ENCODE data around the gene LGR6.
"Not testable (repeated sequence)": the region's sequence is repeated elsewhere in the genome, so short reads cannot be mapped to it uniquely, and the experiment has no call there.

The LGR6 gene

DNA sequence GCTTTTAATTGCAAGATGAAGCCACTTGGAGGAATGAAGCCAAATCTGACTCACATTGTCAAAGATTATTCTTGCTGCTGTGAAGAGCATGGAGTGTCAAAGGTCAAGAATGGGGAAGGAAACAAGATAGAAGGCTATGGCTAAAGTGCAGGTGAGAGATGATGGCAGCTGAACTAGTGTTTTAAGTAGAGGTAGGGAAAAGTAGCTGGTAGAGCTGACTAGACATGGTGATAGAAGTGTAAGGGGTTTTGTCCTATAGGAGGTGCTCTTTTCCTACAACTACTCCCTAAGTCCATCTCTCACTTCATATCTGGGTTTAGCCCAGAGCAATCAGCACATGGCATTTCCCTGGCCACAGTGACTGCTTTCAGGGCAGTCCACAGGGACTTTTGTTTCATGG is 136.3 kb downstream of the LGR6 start:
- no peak for DNase-seq (ENCODE audit: low read depth)

GRCh38 chr1:202333861-202334260 is 140.3 kb downstream of the LGR6 start:
- no peak for DNase-seq (ENCODE audit: low read depth)

- no peak for DNase-seq (ENCODE audit: low read depth)
Observed at GRCh38 chr1:202343652-202344349, 150.2 kb downstream of the LGR6 start.

GRCh38 chr1:202348005-202348508 is 154.5 kb downstream of the LGR6 start:
- no peak for DNase-seq (ENCODE audit: low read depth)

GRCh38 chr1:202348509-202349205 is 155.1 kb downstream of the LGR6 start, which contains the start of gene PPP1R12B:
Gene PPP1R12B (plus strand): TSS chr1:202348699. CDS start chr1:202348852, 153 bp downstream.
- DNase-seq (ENCODE audit: low read depth) = peak; percentile 94

DNA sequence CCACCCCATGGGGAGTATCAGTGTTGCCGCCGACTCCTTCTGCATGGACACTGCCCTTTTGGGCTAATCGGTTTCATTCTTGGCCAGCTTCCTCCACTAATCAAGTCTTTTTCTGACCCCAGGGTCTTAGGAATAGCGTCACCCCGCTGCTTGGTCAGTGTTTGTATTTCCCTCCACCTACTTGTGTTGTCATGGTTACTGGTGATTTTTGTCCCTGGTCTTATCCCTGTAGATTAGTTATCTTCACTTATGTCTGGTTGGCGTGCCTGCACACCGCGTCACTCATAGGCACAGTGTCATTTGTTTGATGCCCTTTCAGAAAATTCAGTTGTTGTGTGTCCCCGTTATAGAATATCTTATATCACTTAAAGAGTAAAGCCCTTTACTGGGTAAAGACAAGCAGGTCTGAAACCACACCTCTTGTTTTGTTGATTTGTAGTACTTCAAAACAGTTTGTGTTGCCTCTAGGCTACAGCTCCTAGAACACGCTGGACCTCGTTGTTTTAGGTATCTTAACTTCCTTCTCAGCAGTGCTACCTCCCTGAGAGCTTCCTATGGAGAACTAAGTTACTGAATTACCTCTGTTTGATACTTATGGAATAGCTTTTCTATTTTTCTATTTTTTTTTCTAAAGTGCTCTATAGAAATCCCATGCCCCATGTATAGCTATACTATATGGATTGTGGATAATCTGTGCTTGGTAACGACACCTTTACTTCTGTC is 155.8 kb downstream of the LGR6 start:
- DNase-seq (ENCODE audit: low read depth) = no peak

- DNase-seq (ENCODE audit: low read depth) = no peak
Observed at GRCh38 chr1:202351725-202352124, 158.1 kb downstream of the LGR6 start.

GRCh38 chr1:202352583-202353197 is 159.1 kb downstream of the LGR6 start:
- not testable (repeated sequence) for DNase-seq (ENCODE audit: low read depth)

DNA sequence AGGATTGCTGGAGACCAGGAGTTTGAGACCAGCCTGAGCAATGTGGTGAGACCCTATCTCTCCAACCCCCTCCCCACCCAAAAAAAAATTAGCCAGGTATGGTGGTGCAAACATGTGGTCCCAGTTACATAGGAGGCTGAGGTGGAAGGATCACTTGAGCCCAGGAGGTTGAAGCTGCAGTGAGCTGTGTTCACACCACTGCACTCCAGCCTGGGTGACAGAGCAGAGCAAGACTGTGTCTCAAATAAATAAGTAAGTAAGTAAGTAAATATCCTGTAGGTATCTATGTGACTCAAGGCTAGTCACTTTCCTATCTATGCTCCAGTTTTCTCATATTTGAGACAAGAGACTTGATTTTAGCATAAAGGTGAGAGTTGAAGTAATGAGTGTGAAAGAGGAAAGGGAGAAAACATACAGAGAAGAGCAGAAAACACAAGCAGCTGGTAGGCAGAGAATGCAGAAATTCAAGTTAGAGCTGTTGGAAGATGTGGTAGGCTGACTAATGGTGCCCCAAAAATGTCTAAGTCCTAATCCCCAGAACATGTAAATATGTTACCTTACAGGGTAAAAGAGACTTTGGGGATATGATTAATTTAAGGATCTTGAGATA is 162.4 kb downstream of the LGR6 start:
- no peak for DNase-seq (ENCODE audit: low read depth)

DNA sequence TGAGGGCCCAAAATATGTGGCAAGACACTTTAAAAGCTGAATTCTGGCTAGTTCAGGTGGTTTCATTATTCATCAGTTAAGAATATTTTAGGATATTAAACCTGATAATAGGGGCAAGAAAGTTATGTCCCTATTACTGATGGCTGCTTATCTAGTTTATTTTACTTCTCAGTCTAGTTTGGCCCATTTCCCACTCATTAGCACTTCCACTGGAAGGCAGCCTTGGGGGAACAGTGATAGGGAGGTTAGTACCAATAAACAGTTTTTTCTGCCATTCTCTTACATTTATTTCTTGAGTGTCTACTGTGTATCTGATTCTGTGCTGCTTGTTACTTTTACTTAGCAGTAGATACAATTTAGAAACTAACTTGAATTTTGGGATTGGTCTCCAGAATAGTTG is 163.9 kb downstream of the LGR6 start:
- no peak for DNase-seq (ENCODE audit: low read depth)

- no peak for DNase-seq (ENCODE audit: low read depth)
Observed at GRCh38 chr1:202361224-202361623, 167.6 kb downstream of the LGR6 start.

DNA sequence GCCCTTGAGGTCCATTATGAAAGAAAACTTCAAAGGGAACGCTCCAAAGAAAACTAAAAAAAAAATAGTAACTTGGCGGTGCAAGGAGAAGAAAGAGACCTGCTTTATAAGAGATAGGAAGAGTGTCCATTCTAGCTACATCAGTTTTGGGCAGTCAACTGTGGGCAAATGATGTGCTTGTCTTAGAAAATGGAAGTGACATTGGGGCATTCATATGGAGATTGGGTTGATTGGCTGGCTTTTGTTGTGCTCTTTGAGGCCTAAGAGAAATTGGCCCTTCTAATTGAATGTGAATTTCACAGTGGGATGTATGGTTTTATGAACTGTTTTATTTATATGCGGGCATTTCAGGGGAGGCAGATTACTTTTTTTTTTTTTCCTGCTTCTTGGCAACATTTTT is 168.1 kb downstream of the LGR6 start:
- DNase-seq (ENCODE audit: low read depth) = no peak

DNA sequence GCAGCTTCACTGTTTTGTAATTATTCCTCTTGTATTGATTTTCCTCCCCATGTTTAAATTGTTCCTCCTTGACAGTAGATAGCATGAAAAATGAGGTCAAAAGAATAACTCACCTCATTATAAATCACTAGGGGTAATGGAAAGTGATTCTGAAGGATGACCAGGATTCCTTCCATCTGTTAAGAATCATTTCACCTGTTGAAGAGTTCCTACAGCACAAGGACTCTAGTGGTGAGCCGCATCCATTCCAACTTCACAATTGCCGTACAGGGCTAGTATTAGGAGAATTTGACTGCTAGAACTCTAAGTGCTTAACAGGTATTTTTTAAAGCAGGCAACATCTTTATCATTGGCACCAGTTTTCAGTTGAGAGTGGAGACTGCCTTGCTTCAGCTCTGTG is 168.6 kb downstream of the LGR6 start:
- DNase-seq (ENCODE audit: low read depth) = no peak

DNA sequence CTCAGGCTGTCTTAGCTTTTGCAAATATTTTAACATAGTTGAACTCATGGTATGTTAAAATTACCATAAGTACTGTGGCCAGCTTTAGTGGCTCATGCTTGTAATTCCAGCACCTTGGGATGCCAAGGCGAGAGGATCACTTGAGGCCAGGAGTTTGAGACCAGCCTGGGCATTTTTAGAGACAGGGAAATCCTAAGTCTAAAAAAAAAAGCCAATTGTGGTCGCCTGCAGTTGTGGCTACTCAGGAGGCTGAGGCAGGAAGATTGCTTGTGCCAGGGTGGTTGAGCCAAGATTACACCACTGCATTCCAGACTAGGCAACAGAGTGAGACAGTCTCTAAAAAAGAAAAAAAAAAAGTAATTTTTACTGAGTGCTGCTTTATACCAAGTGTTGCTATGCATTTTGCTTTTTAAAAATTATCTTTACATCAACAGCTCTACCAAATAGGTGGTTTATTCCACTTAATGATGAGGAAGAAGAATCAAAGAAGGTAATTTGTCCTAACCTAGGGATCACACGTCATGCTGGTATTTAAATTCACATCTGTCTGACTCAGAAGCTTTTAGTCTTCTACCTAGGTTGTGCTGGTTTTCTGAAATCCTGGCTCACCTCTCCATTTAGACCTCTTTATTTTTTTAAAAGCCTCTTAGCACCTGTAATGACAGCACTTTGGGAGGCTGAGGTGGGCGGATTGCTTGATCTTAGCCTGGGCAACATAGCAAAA is 171.7 kb downstream of the LGR6 start:
- no peak for DNase-seq (ENCODE audit: low read depth)

GRCh38 chr1:202367271-202367670 is 173.7 kb downstream of the LGR6 start:
- DNase-seq (ENCODE audit: low read depth) = no peak
